Hypothalamus (tissue), 51 donors: ENCODE results near the gene DYTN.

Experiments used
- DNase-seq, 51 donors: peaks; one replicate each; lab custom pipeline; 2025; lab: John Stamatoyannopoulos, UW

The DYTN gene

GRCh38 chr2:206701952-206702605, 16.1 kb downstream of the DYTN start:
- DNase-seq, result no peak

GRCh38 chr2:206700156-206700555, 18.0 kb downstream of the DYTN start:
- peak in 1 of 51 donors; percentile 2 for DNase-seq

GRCh38 chr2:206698811-206699210, 19.4 kb downstream of the DYTN start:
- DNase-seq, result no peak

GRCh38 chr2:206696910-206697309, 21.3 kb downstream of the DYTN start:
- no peak for DNase-seq

GRCh38 chr2:206693399-206694137, 24.6 kb downstream of the DYTN start:
- DNase-seq, result peak in 9 of 51 donors; percentile 2 to 70 (median 19)

- DNase-seq, result no peak
Measured at GRCh38 chr2:206692971-206693370, 25.2 kb downstream of the DYTN start.

- no peak for DNase-seq
Measured at GRCh38 chr2:206688990-206689389, 29.2 kb downstream of the DYTN start.

- no peak for DNase-seq
Measured at GRCh38 chr2:206688453-206688852, 29.7 kb downstream of the DYTN start.

GRCh38 chr2:206683546-206683945, 34.6 kb downstream of the DYTN start:
- no peak for DNase-seq

GRCh38 chr2:206670531-206671319, 47.5 kb downstream of the DYTN start:
- DNase-seq, result no peak

- no peak for DNase-seq
Measured at GRCh38 chr2:206665251-206665650, 52.9 kb downstream of the DYTN start.

GRCh38 chr2:206657087-206657486, 61.1 kb downstream of the DYTN start:
- DNase-seq, result no peak

GRCh38 chr2:206647985-206648384, 70.2 kb downstream of the DYTN start:
- DNase-seq, result no peak

- DNase-seq, result peak in 5 of 51 donors; percentile 0 to 3 (median 1)
Measured at GRCh38 chr2:206642075-206643025, 75.8 kb downstream of the DYTN start, which contains the start of gene FAM237A. Gene FAM237A, plus strand, starts transcription at chr2:206642487. Its CDS starts 1,750 bp downstream, at chr2:206644237.

GRCh38 chr2:206641226-206641625, 77.0 kb downstream of the DYTN start:
- DNase-seq, result no peak

GRCh38 chr2:206639636-206640035, 78.6 kb downstream of the DYTN start:
- DNase-seq, result no peak

- DNase-seq, result no peak
Measured at GRCh38 chr2:206635015-206635414, 83.2 kb downstream of the DYTN start.

GRCh38 chr2:206631340-206631739, 86.9 kb downstream of the DYTN start:
- DNase-seq, result no peak

GRCh38 chr2:206627632-206628031, 90.6 kb downstream of the DYTN start:
- no peak for DNase-seq

- DNase-seq, result no peak
Measured at GRCh38 chr2:206626108-206626507, 92.1 kb downstream of the DYTN start.
